GM18517 (cell line): ENCODE data around the gene ZNF253.
"Not testable (repeated sequence)": the region's sequence is repeated elsewhere in the genome, so short reads cannot be mapped to it uniquely, and the experiment has no call there.

Experiments
- ATAC-seq: cut with Tn5 transposase; IDR thresholded peaks from one replicate; pipeline ENCODE4 v1.9.1; 2021; ENCODE audit warnings: mild to moderate bottlenecking, moderate library complexity; ENCODE audit not compliant: unreplicated experiment

ZNF253 gene

DNA sequence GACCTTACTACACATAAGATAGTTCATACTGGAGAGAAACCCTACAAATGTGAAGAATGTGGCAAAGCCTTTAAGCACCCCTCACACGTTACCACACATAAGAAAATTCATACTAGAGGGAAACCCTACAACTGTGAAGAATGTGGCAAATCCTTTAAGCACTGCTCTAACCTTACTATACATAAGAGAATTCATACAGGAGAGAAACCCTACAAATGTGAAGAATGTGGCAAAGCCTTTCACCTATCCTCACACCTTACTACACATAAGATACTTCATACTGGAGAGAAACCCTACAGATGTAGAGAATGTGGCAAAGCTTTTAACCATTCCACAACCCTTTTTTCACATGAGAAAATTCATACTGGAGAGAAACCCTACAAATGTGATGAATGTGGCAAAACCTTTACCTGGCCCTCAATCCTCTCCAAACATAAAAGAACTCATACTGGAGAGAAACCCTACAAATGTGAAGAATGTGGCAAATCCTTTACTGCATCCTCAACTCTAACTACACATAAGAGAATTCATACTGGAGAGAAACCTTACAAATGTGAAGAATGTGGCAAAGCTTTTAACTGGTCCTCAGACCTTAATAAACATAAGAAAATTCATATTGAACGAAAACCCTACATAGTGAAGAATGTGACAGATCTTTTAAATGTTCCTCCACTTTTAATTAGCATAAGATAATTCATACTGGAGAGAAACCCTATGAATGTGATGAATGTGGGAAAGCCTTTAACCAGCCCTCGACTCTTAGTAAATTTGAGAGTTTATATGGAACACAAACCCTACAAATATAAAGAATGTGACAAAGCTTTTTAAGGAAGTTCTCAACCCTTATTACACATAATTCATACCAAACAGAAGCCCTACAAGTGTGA lies 26.6 kb downstream of the ZNF253 start:
- not testable (repeated sequence) for ATAC-seq

DNA sequence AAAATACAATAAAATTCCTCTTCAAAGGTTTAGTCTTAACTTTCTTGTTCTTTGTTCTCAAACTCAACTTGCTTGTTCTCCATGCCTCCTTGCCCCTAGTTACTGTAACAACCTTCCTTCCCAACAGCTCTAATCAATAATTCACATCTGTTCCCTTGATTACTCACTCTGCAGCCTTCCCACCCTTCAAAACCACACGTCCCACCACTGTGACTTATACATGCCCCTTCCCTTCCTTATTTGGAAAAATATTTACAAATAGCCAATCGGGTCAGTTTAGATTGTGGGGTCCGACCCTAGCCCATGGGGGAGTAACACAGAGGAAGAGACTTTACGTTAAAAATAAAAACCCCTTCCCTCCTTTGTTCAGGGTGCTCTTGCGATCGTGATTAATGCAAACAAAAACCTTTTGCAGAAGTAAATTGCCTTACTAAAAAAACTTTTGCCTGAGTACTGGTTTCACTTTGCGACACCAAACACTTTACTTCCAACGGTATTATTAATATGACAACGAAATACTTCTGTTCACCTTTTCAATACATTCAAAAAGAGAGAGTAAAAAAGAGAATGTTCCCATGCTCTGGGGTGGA lies 34.6 kb downstream of the ZNF253 start:
- ATAC-seq: no peak

DNA sequence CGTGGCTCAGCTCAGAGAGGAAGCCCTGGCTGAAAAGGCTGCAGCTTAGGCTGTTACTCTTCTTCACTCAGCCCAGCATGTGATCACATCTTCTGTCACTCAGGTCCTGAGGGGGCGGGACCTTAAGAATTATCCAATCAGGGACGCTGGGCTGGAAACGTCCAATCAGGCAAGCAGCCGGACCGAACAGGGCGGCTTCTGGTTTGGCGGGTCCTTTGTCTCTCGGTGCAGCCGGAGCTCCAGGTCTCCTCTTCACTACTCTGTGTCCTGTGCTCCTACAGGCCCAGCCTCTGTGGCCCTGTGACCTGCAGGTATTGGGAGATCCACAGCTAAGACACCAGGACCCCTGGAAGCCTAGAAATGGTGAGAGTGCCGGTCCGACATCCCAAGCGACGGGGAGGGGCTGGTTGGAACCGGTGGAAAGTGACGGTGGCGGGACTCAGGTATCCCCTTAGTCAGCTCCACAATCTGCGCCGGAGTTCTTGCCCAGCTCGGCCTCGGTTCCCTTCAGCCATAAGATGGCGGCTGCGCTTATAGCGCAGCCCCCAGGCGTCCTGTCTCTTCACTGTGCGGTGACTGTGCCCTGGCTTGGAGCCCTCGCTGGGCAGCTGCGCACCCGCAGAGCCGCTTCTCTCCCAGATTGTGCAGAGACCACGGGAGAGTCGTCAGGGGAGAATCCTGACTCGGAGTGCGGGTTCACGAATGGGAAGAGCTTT lies 35.2 kb downstream of the ZNF253 start, which contains the start of gene ZNF93:
TSS of gene ZNF93 (plus strand) at position 218 of the 716 bp plus-strand sequence. CDS start at position 361, 143 bp downstream.
- peak; percentile 90 for ATAC-seq

DNA sequence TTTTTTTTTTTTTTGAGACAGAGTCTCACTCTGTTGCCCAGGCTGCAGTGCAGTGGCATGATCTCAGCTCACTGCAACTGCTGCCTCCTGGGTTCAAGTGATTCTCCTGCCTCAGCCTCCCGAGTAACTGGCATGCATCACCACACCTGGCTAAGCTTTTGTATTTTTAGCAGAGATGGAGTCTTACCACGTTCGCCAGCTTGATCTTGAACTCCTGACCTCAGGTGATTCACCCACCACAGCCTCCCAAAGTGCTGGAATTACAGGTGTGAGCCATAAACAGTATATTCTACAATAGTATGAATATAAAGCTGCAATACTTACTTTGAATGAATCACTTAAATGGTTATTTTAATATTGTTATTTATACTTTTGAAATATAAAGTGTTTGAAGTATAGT lies 41.9 kb downstream of the ZNF253 start:
- ATAC-seq: not testable (repeated sequence)

DNA sequence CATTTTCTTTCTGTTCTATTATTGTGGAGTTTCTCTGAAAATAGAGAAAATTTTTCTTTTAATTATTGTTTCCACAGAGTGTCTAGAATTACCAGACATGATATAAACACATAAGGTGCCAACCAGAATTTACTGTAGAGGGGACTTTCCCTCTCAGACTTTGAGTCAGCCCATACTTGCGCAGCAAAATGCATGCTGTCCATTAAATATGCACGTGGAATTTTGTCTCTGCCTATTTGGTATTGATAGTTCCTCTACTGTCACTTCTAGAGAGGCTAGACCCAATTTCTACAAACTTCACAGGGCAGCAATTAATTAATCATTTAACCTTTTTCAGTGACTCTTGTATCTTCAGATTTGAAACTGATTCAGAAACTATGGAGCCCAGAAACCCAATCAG lies 44.0 kb downstream of the ZNF253 start:
- ATAC-seq: no peak

DNA sequence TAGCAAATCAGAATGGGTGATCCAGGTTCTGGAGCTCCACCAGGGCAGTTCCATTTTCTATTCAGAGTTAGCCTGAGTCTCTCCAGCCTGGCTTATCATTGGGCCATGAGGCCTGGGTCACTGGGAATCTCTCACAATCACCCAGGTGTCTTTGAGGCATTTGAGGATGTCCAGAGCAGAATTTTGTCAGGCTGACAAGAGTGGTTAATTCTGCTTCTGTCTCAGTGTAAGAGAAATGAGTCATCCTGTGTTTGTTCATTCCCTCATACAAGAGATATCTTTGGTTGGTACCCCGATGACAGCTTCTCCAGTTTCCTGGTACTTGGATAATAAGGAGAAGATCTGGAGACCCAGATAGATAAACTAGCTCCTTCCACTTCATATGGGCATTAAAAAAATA lies 45.5 kb downstream of the ZNF253 start:
- no peak for ATAC-seq

DNA sequence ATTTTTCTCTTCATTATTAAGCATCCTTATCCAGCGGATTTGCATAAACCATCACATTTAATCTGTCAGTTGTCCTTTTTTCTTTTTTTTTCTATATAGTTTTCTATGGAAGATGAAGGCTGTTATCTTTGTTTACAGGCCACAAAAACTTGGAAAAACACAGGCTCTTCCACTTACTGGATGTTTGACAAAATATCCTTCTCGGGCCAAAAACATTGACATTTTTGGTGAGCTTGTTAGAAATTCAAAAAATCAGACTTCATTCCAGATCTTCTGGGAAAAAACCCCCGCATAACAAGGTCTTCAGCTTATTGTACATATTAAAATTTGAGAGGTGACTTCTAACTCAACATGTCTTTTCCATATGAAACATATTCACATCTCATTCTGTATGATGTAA lies 48.9 kb downstream of the ZNF253 start:
- ATAC-seq: no peak

DNA sequence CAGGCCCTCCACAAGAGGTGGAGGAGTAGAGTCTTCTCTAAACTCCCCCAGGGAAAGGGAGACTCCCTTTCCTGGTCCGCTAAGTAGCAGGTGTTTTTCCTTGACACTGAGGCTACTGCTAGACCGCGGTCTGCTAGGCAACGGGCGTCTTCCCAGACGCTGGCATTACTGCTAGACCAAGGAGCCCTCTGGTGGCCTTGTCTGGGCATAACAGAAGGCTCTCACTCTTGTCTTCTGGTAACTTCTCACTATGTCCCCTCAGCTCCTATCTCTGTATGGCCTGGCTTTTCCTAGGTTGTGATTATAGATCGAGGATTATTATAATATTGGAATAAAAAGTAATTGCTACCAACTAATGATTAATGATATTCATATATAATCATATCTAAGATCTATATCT lies 64.7 kb downstream of the ZNF253 start:
- not testable (repeated sequence) for ATAC-seq

DNA sequence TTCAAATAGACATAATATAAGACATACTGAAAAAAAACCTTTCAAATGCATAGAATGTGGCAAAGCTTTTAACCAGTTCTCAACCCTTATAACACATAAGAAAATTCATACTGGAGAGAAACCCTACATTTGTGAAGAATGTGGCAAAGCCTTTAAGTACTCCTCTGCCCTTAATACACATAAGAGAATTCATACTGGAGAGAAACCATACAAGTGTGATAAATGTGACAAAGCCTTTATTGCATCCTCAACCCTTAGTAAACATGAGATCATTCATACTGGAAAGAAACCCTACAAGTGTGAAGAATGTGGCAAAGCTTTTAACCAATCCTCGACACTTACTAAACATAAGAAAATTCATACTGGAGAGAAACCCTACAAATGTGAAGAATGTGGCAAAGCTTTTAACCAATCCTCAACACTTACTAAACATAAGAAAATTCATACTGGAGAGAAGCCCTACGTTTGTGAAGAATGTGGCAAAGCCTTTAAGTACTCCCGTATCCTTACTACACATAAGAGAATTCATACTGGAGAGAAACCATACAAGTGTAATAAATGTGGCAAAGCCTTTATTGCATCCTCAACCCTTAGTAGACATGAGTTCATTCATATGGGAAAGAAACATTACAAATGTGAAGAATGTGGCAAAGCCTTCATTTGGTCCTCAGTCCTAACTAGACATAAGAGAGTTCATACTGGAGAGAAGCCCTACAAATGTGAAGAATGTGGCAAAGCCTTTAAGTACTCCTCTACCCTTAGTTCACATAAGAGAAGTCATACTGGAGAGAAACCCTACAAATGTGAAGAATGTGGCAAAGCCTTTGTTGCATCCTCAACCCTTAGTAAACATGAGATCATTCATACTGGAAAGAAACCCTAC lies 68.0 kb downstream of the ZNF253 start:
- ATAC-seq: not testable (repeated sequence)

DNA sequence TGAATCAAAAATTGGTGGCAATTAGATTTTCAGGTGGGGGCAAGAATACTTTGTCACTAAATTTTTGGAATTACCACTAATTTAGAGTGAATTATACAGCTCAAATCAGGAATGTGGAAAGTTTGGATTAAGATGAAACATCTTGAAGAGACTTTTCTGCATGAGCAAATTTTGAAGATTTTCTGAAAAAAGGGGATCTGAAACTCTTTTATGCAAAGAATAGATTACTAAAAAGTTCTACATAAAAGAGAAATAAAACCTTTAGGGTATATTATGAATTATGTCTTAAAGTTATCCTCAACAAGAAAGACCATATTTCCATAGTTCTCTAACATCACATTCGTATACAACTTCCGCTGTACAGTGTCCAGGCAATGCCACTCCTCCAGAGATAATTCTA lies 71.7 kb downstream of the ZNF253 start:
- no peak for ATAC-seq

DNA sequence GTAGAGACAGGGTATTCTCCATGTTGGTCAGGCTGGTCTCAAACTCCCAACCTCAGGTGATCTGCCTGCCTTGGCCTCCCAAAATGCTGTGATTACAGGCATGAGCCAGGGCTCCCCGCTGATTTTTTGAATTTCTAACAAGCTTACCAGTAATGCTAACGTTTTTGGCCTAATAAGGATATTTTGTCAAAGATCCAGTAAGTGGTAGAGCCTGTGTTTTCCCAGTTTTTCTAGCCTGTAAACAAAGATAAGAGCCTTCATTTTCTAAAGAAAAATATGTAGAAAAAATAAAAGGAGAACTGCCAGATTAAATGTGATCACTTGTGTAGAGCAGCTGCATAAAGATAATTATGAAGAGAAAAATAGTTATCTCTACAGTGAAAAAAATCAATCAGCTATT lies 72.8 kb downstream of the ZNF253 start:
- ATAC-seq: no peak

DNA sequence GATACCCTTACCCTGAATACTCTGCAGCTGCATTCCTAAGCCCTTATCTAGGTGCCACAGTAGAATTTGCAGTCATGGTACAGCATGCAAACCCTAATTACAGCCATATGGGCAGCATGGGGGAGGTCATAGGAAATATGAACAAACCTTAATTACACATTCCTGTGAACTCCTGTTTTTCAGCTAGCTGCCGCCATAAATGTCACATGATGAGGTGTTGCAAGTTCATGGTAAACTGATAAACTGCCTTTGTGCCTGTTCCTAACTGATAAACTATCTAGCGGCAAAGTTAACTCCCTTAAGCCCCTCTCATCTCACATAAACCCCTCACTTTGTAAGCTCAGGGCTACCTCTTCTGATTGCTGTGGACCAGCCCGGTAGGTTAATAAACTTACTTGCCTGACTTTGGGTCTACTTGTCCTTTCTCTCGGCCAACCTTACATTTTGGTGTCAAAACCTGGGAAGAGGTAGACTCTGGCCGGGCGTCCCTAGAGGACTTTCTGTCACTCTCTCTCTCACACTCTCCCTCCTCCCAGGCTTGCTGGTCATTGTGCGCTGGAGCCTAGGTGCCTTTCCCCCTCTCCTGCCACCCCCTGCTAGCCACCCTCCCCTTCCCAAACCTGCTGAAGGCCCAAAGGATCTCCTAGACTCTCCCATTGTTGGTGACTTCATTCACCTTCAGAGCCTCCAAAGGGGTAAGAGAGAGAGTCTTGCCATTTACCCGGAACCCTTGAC lies 78.3 kb downstream of the ZNF253 start:
- ATAC-seq: no peak
